22Rv1 (cell line): ENCODE results near the gene SLIT3.

Source experiments
- ZFX ChIP-seq: fragments of 450-650 bp; IDR thresholded peaks from 2 replicates; pipeline ENCODE4 v1.6.1; 2017; ENCODE audit warnings: antibody characterized with exemption, borderline replicate concordance
- TF ChIP-seq, protein P1 (sequence below): fragments of 450-650 bp; IDR thresholded peaks from 2 replicates; pipeline ENCODE4 v1.5.1; 2017; ENCODE audit warnings: mild to moderate bottlenecking

DNA sequence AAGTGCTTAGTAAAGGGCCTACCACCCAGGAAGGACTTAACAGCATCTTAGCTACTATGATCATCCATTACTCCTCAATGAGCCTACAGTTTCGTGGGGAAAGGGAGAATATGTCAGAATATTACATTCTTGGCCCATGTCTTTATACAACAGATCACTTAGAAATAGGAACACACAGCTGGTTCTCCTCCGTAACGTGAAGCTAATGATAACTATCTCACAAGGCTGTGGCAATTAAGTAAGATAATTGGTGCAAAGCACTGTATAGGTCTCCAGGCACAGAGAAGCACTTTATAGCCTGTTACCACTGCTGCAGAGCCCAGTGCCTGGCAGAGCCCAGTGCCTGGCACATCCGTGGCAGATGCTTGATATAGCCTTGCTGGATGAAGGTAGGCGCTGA is 347.6 kb downstream of the SLIT3 start:
- TF ChIP-seq, protein P1, sequence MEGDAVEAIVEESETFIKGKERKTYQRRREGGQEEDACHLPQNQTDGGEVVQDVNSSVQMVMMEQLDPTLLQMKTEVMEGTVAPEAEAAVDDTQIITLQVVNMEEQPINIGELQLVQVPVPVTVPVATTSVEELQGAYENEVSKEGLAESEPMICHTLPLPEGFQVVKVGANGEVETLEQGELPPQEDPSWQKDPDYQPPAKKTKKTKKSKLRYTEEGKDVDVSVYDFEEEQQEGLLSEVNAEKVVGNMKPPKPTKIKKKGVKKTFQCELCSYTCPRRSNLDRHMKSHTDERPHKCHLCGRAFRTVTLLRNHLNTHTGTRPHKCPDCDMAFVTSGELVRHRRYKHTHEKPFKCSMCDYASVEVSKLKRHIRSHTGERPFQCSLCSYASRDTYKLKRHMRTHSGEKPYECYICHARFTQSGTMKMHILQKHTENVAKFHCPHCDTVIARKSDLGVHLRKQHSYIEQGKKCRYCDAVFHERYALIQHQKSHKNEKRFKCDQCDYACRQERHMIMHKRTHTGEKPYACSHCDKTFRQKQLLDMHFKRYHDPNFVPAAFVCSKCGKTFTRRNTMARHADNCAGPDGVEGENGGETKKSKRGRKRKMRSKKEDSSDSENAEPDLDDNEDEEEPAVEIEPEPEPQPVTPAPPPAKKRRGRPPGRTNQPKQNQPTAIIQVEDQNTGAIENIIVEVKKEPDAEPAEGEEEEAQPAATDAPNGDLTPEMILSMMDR, result no peak
- no peak for TF ChIP-seq ZFX
